Sigmoid colon (tissue), 3 donors: Measurements from ENCODE around the gene BMPER.

Experiments
- POLR2A ChIP-seq, 2 donors: fragments of 450-650 bp; IDR thresholded peaks; one replicate each; pipeline ENCODE4 v1.6.1; 2016; ENCODE audit warnings: antibody characterized with exemption in 2 of 2, mild to moderate bottlenecking in 2 of 2, moderate library complexity in 2 of 2
- TF ChIP-seq, protein P1 (sequence below), 4 experiments: fragments of 450-650 bp in 3 of 4; fragments of 200-600 bp in 1 of 4; IDR thresholded peaks; one replicate each; pipeline ENCODE4 v1.5.1; 2016 to 2019; ENCODE audit warnings: antibody characterized with exemption in 4 of 4, mild to moderate bottlenecking in 3 of 4, moderate library complexity in 2 of 4

GRCh38 chr7:33892945-33893344, 12.4 kb upstream of the BMPER start:
- no peak for TF ChIP-seq POLR2A (IDR thresholded peaks at IDR 0.05)
- TF ChIP-seq, protein P1, sequence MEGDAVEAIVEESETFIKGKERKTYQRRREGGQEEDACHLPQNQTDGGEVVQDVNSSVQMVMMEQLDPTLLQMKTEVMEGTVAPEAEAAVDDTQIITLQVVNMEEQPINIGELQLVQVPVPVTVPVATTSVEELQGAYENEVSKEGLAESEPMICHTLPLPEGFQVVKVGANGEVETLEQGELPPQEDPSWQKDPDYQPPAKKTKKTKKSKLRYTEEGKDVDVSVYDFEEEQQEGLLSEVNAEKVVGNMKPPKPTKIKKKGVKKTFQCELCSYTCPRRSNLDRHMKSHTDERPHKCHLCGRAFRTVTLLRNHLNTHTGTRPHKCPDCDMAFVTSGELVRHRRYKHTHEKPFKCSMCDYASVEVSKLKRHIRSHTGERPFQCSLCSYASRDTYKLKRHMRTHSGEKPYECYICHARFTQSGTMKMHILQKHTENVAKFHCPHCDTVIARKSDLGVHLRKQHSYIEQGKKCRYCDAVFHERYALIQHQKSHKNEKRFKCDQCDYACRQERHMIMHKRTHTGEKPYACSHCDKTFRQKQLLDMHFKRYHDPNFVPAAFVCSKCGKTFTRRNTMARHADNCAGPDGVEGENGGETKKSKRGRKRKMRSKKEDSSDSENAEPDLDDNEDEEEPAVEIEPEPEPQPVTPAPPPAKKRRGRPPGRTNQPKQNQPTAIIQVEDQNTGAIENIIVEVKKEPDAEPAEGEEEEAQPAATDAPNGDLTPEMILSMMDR (IDR thresholded peaks at IDR 0.05), result no peak
